Measurements from ENCODE around the gene FDXR.

FDXR gene

GRCh38 chr17:74857191-74857590 is 15.6 kb downstream of the FDXR start:
- DNase-seq (ENCODE audit: low spot score) = no peak

GRCh38 chr17:74856112-74856511 is 16.7 kb downstream of the FDXR start:
- DNase-seq (ENCODE audit: low spot score) = no peak

- DNase-seq (ENCODE audit: low spot score) = no peak
These were observed 17.5 kb downstream of the FDXR start for GRCh38 chr17:74855323-74855722.

GRCh38 chr17:74854792-74855191 is 18.0 kb downstream of the FDXR start:
- no peak for DNase-seq (ENCODE audit: low spot score)

GRCh38 chr17:74853669-74854068 is 19.1 kb downstream of the FDXR start:
- no peak for DNase-seq (ENCODE audit: low spot score)

GRCh38 chr17:74853048-74853397 is 19.8 kb downstream of the FDXR start:
- DNase-seq (ENCODE audit: low spot score) = no peak

GRCh38 chr17:74852237-74853047 is 20.4 kb downstream of the FDXR start:
- no peak for DNase-seq (ENCODE audit: low spot score)

GRCh38 chr17:74851612-74852236 is 21.1 kb downstream of the FDXR start:
- DNase-seq (ENCODE audit: low spot score) = no peak

- DNase-seq (ENCODE audit: low spot score) = no peak
These were observed 21.9 kb downstream of the FDXR start for GRCh38 chr17:74850914-74851313.

- no peak for DNase-seq (ENCODE audit: low spot score)
These were observed 22.5 kb downstream of the FDXR start for GRCh38 chr17:74850310-74850709.

GRCh38 chr17:74848656-74849399 is 24.0 kb downstream of the FDXR start:
- no peak for DNase-seq (ENCODE audit: low spot score)

- no peak for DNase-seq (ENCODE audit: low spot score)
These were observed 26.2 kb downstream of the FDXR start for GRCh38 chr17:74846621-74847020.

GRCh38 chr17:74843352-74843627 is 29.5 kb downstream of the FDXR start:
- no peak for DNase-seq (ENCODE audit: low spot score)

- DNase-seq (ENCODE audit: low spot score) = peak; percentile 97
These were observed 30.0 kb downstream of the FDXR start for GRCh38 chr17:74842599-74843351.

- no peak for DNase-seq (ENCODE audit: low spot score)
These were observed 30.6 kb downstream of the FDXR start for GRCh38 chr17:74842146-74842598.

- DNase-seq (ENCODE audit: low spot score) = no peak
These were observed 31.7 kb downstream of the FDXR start for GRCh38 chr17:74840989-74841666.

GRCh38 chr17:74839990-74840852 is 32.6 kb downstream of the FDXR start:
- DNase-seq (ENCODE audit: low spot score) = no peak

- no peak for DNase-seq (ENCODE audit: low spot score)
These were observed 34.5 kb downstream of the FDXR start for GRCh38 chr17:74838274-74838673.

- no peak for DNase-seq (ENCODE audit: low spot score)
These were observed 35.9 kb downstream of the FDXR start for GRCh38 chr17:74836691-74837467.

GRCh38 chr17:74836191-74836590 is 36.6 kb downstream of the FDXR start:
- no peak for DNase-seq (ENCODE audit: low spot score)
